Natural killer cell (primary cell): ENCODE results near the gene KCNH1. TPM values are rescaled to one million over a fixed set of nuclear protein-coding genes. Genes with fewer than 3 reads are reported as not detected.
"Not testable (repeated sequence)": the region's sequence is repeated elsewhere in the genome, so short reads cannot be mapped to it uniquely, and the experiment has no call there.

Source experiments
- ATAC-seq, 3 donors: fragments of 150-1000 bp in 2 of 3; fragments of 200-7000 bp in 1 of 3; cut with Tn5 transposase; 1 replicate in 1 of 3; 2 replicates in 2 of 3; pipeline ENCODE4 v1.10.0; 2021; ENCODE audit warnings: mild to moderate bottlenecking in 2 of 3, moderate library complexity in 2 of 3
- DNase-seq, 2 donors: peaks; one replicate each; pipeline versions ENCODE4 v3.0.0 to v3.0.0-alpha.2; 2013 to 2021; ENCODE audit warnings: mixed read lengths in 1 of 2
- H3K27ac ChIP-seq: one replicate; pipeline ENCODE4 v1.5.1; 2013; ENCODE audit warnings: mild to moderate bottlenecking, low read length
- H3K27me3 ChIP-seq: one replicate; pipeline ENCODE4 v1.6.1; 2013; ENCODE audit warnings: low read length; ENCODE audit not compliant: control insufficient read depth, insufficient read depth
- H3K36me3 ChIP-seq: one replicate; pipeline ENCODE4 v1.6.1; 2013; ENCODE audit warnings: low read length; ENCODE audit not compliant: control insufficient read depth, insufficient read depth
- H3K4me1 ChIP-seq: one replicate; pipeline ENCODE4 v1.6.1; 2013; ENCODE audit warnings: low read length; ENCODE audit not compliant: control insufficient read depth, insufficient read depth
- H3K4me3 ChIP-seq: one replicate; pipeline ENCODE4 v1.5.1; 2013; ENCODE audit warnings: low read length
- H3K9me3 ChIP-seq: one replicate; pipeline ENCODE4 v1.6.1; 2013; ENCODE audit warnings: low read length; ENCODE audit not compliant: control insufficient read depth, insufficient read depth
- H3K27ac Mint-ChIP-seq, 2 donors: one replicate each; pipeline ENCODE4 v1.8.0; 2022; ENCODE audit warnings: mild to moderate bottlenecking in 2 of 2, mixed read lengths in 2 of 2, moderate library complexity in 1 of 2
- H3K27me3 Mint-ChIP-seq, 2 donors: one replicate each; pipeline ENCODE4 v1.8.0; 2022; ENCODE audit warnings: low read depth in 2 of 2, mixed read lengths in 2 of 2
- H3K36me3 Mint-ChIP-seq: one replicate; pipeline ENCODE4 v1.8.0; 2022; ENCODE audit warnings: mixed read lengths
- H3K4me1 Mint-ChIP-seq, 2 donors: one replicate each; pipeline ENCODE4 v1.8.0; 2022; ENCODE audit warnings: mixed read lengths in 2 of 2
- H3K4me3 Mint-ChIP-seq: one replicate; pipeline ENCODE4 v1.8.0; 2022; ENCODE audit warnings: mild to moderate bottlenecking, moderate library complexity, mixed read lengths
- H3K9me3 Mint-ChIP-seq, 2 donors: one replicate each; pipeline ENCODE4 v1.8.0; 2022; ENCODE audit warnings: mixed read lengths in 2 of 2
- WGBS: methylation state at CpG from one replicate; pipeline ENCODE4 v1.1.7; 2013; ENCODE audit warnings: missing lambda C conversion rate; ENCODE audit not compliant: insufficient coverage; 5-methylcytosine and 5-hydroxymethylcytosine counted together
- intact Hi-C: fragments of 100-400 bp; cut with micrococcal nuclease; formaldehyde crosslinking; loops from one replicate; pipeline ENCODE4 v1.14.2; 2022
- total RNA-seq, 4 donors: library from RNA; stranded (reverse); fragments of 120-200 nt in 1 of 4; gene quantifications; one replicate each; pipeline versions ENCODE4 v1.2.3 to v1.2.4, GENCODE V29; 2013 to 2022
- TF ChIP-seq, protein P1 (sequence below): fragments of 200-600 bp; IDR thresholded peaks from one replicate; pipeline ENCODE4 v1.8.0; 2022; ENCODE audit warnings: antibody characterized with exemption

KCNH1 gene
- total RNA-seq, 3 donors from 2014 or later (not counting 1 experiment from before 2014, with no cell fraction given): not detected

DNA sequence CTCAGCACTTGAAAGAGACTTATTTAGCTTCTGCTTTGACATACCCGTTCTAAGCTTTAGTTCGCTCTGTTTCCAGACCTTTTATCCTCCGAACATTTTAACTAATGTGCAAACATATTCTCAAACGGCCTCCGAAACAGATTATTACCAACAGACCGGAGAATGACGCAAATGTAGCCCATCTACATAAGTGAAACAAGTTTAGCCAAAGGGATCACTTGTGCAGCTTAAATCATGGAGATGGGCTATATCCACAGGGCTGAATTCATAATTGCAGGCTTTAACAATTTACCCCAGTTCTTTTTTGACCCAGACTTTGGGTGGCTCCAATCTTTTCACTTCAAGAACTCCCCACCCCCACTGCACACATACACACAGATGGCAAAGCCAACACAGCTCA, 119.7 kb downstream of the KCNH1 start:
- no peaks in the 10 kb centered on the region for H3K4me1 ChIP-seq
- no peaks in the 10 kb centered on the region for H3K9me3 ChIP-seq
- no peaks in the 10 kb centered on the region for H3K4me1 Mint-ChIP-seq
- peaks cover 3% of the 10 kb centered on the region for H3K27me3 ChIP-seq
- TF ChIP-seq, protein P1, sequence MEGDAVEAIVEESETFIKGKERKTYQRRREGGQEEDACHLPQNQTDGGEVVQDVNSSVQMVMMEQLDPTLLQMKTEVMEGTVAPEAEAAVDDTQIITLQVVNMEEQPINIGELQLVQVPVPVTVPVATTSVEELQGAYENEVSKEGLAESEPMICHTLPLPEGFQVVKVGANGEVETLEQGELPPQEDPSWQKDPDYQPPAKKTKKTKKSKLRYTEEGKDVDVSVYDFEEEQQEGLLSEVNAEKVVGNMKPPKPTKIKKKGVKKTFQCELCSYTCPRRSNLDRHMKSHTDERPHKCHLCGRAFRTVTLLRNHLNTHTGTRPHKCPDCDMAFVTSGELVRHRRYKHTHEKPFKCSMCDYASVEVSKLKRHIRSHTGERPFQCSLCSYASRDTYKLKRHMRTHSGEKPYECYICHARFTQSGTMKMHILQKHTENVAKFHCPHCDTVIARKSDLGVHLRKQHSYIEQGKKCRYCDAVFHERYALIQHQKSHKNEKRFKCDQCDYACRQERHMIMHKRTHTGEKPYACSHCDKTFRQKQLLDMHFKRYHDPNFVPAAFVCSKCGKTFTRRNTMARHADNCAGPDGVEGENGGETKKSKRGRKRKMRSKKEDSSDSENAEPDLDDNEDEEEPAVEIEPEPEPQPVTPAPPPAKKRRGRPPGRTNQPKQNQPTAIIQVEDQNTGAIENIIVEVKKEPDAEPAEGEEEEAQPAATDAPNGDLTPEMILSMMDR: no peak
- no peaks in the 10 kb centered on the region for H3K36me3 ChIP-seq
- H3K9me3 Mint-ChIP-seq: peaks cover 0 to 2% of the 10 kb centered on the region in 2 donors
- 87% methylated on average over 7 of the region's 7 CpGs for WGBS
- DNase-seq (no peak), ATAC-seq (no peak)
- intact Hi-C loops: no loop called here
- no peak overlapping the region for H3K27ac Mint-ChIP-seq
- H3K4me3 Mint-ChIP-seq: no peak overlapping the region
- no peaks in the 10 kb centered on the region for H3K36me3 Mint-ChIP-seq
- H3K27me3 Mint-ChIP-seq: peaks cover 6 to 8% of the 10 kb centered on the region in 2 donors
- no peak overlapping the region for H3K4me3 ChIP-seq
- H3K27ac ChIP-seq: no peak overlapping the region

DNA sequence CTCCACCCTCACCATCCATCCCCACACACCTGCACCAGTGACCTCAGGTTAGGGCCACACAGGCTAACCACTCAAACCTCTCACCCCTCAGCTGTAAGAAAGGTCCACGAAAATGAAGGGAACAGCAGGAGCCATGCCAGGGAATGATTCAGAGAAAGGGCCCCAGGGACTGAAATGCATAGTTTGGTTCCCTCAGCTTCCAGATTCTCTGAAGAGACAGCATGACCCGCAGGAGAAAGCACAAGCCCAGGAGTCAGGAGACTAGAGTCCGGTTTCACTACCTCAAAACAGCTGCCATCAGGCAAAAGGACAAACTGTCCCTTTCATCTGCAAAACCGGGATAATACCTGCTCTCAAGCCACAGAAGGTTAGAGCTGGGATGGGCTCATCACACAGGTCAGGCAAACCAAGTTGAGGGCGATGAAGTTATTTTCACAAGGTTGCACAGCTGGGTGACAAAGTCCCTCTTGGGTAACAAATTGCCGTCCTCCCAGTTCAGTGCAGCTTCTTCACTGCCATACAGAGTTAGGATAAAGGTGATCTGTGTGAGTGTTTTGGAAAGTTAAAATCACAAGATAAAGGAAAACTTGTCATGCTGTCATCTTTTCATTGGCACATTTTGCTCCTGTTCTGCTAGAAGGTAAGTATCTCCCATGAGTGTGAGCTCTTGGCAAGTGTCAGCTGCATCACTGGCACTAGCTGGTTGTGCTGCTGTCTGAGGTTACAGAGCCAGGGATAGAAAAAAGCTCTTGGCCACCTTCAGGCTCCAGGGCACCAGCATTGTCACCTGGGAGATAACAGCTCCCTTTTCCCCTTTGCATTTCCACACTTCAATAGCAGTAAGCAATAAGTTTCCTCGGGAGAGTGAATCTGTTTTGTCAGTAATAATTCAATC, 120.4 kb downstream of the KCNH1 start:
- Mint-ChIP-seq H3K27ac (no peak overlapping the region), H3K27me3 (peaks cover 8% of the 10 kb centered on the region in 2 donors), H3K9me3 (peaks cover 0 to 2% of the 10 kb centered on the region in 2 donors), H3K4me1 (no peaks in the 10 kb centered on the region), H3K36me3 (no peaks in the 10 kb centered on the region), H3K4me3 (no peak overlapping the region)
- H3K4me3 ChIP-seq: no peak overlapping the region
- H3K27me3 ChIP-seq: peaks cover 3% of the 10 kb centered on the region
- DNase-seq (no peak), ATAC-seq (no peak)
- TF ChIP-seq, protein P1: no peak
- 72% methylated on average over 7 of the region's 7 CpGs for WGBS
- H3K36me3 ChIP-seq: no peaks in the 10 kb centered on the region
- no peak overlapping the region for H3K27ac ChIP-seq
- no peaks in the 10 kb centered on the region for H3K9me3 ChIP-seq
- no peaks in the 10 kb centered on the region for H3K4me1 ChIP-seq
- intact Hi-C loops: no loop called here

DNA sequence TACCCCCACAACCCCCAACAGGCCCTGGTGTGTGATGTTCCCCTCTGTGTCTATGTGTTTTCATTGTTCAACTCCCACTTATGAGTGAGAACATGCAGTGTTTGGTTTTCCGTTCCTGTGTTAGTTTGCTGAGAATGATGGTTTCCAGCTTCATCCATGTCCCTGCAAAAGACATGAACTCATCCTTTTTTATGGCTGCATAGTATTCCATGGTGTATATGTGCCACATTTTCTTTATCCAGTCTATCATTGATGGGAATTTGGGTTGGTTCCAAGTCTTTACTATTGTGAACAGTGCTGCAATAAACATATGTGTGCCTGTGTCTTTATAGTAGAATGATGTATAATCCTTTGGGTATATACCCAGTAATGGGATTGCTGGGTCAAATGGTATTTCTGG, 122.8 kb downstream of the KCNH1 start:
- peaks cover 6 to 15% of the 10 kb centered on the region in 2 donors for H3K27me3 Mint-ChIP-seq
- intact Hi-C loops, H3K4me1 Mint-ChIP-seq, H3K9me3 ChIP-seq, H3K36me3 ChIP-seq, H3K27ac ChIP-seq, H3K27me3 ChIP-seq, H3K4me1 ChIP-seq, H3K9me3 Mint-ChIP-seq, ATAC-seq, H3K27ac Mint-ChIP-seq, H3K4me3 Mint-ChIP-seq, DNase-seq, H3K36me3 Mint-ChIP-seq, H3K4me3 ChIP-seq: not testable (repeated sequence)
- no CpG with 5 or more reads among the region's 1 CpG for WGBS

DNA sequence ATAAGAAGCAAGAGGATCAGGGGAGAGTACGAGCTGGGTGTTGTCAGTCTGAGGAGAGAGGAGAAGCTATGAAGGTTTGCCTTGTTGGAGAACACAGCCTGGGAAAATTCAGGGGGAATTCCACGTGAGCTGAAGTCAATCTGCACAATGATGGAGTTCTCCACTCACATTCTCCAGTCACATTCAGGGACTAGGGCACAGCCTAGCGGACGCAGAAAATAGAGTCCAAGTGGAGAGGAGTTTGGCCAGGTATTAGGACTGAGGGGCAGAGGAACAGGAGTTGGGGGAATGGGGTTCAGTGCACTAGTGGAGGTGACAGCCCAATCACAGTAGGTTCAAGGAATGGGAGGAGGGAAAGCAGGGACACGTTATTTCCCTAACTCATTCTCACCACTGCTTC, 124.0 kb downstream of the KCNH1 start:
- DNase-seq (no peak), ATAC-seq (no peak)
- H3K27ac ChIP-seq: no peak overlapping the region
- Mint-ChIP-seq H3K27ac (no peak overlapping the region), H3K9me3 (no peaks in the 10 kb centered on the region), H3K36me3 (no peaks in the 10 kb centered on the region), H3K27me3 (peaks cover 6 to 15% of the 10 kb centered on the region in 2 donors), H3K4me3 (no peak overlapping the region), H3K4me1 (no peaks in the 10 kb centered on the region)
- H3K9me3 ChIP-seq: no peaks in the 10 kb centered on the region
- WGBS: 65% methylated on average over 4 of the region's 5 CpGs
- TF ChIP-seq, protein P1: no peak
- H3K27me3 ChIP-seq: no peaks in the 10 kb centered on the region
- H3K4me3 ChIP-seq: no peak overlapping the region
- no peaks in the 10 kb centered on the region for H3K36me3 ChIP-seq
- intact Hi-C loops: no loop called here
- no peaks in the 10 kb centered on the region for H3K4me1 ChIP-seq
